AG04450 (cell line): ENCODE results near the gene PRX. TPM values are rescaled to one million over a fixed set of nuclear protein-coding genes. Genes with fewer than 3 reads are reported as not detected.

Source experiments
- CTCF ChIA-PET: fragments of 300-600, 350-600 bp; formaldehyde crosslinking; extraction: SDS; loops from one replicate; lab custom pipeline; 2022; ENCODE audit warnings: antibody characterized with exemption, inconsistent platforms; lab: Charles Lee
- POLR2A ChIA-PET: fragments of 350-600 bp; formaldehyde crosslinking; extraction: SDS; loops from one replicate; lab custom pipeline; 2021; ENCODE audit warnings: antibody characterized with exemption, inconsistent platforms; lab: Yijun Ruan, JAX
- DNase-seq: peaks from one replicate; pipeline ENCODE4 v3.0.0-alpha.2; 2011; ENCODE audit warnings: low read depth, low spot score
- H3K27ac ChIP-seq: one replicate; pipeline ENCODE4 v1.5.1; 2012; ENCODE audit warnings: low read depth, low read length, control low read depth
- H3K27me3 ChIP-seq: one replicate; pipeline ENCODE4 v1.6.0; 2012; ENCODE audit warnings: low read length; ENCODE audit not compliant: control insufficient read depth, insufficient read depth
- H3K4me3 ChIP-seq: 2 replicates; pipeline ENCODE4 v1.5.1; 2011; ENCODE audit warnings: mild to moderate bottlenecking, low read depth, low read length, control low read depth
- H3K9me3 ChIP-seq: 2 replicates; pipeline ENCODE4 v1.5.1; 2012; ENCODE audit warnings: low read length; ENCODE audit not compliant: control insufficient read depth, insufficient read depth
- CTCF ChIP-seq: IDR thresholded peaks from 2 replicates; pipeline ENCODE4 v1.5.1; 2011; ENCODE audit warnings: low read depth, low read length, control low read depth, inconsistent platforms
- polyA plus RNA-seq: library from polyadenylated mRNA; depleted of rRNA; stranded (reverse); fragments of >200 nt; gene quantifications from 2 replicates; pipeline ENCODE4 v1.2.3, GENCODE V29; 2011

Gene PRX
- polyA plus RNA-seq, 1 experiment: 1.8 TPM

- no peak for DNase-seq
- peaks cover 3% of the 10 kb centered on the region; the same call in 1 of the 2 replicates for H3K9me3 ChIP-seq
- TF ChIP-seq CTCF: no peak
- CTCF ChIA-PET: interaction anchor here (1.2 to 2.2 kb wide), 2 partner anchors 102 to 114 kb away, joined by 4 to 8 read pairs; no protein-coding TSS in a partner anchor
- H3K27ac ChIP-seq: no peak overlapping the region
- no peak overlapping the region for H3K4me3 ChIP-seq
- POLR2A ChIA-PET: no interaction called here
- no peaks in the 10 kb centered on the region for H3K27me3 ChIP-seq
Measured at GRCh38 chr19:40419066-40419612, 6.0 kb upstream of the PRX start.

GRCh38 chr19:40418040-40418439, 4.9 kb upstream of the PRX start:
- DNase-seq: no peak
- Histone ChIP-seq H3K27ac (no peak overlapping the region), H3K4me3 (no peak overlapping the region), H3K9me3 (peaks cover 3% of the 10 kb centered on the region; the same call in 1 of the 2 replicates), H3K27me3 (no peaks in the 10 kb centered on the region)
- no peak for TF ChIP-seq CTCF
- POLR2A ChIA-PET: interaction anchor here (0.6 kb wide), 1 partner anchor 125 kb away, joined by 3 read pairs; no protein-coding TSS in a partner anchor
- CTCF ChIA-PET: interaction anchor here (0.6 to 0.8 kb wide), 2 partner anchors 21 to 113 kb away, joined by 3 read pairs; no protein-coding TSS in a partner anchor

- no peak for TF ChIP-seq CTCF
- peaks cover 3% of the 10 kb centered on the region; the same call in 1 of the 2 replicates for H3K9me3 ChIP-seq
- no peaks in the 10 kb centered on the region for H3K27me3 ChIP-seq
- H3K27ac ChIP-seq: no peak overlapping the region
- ChIA-PET POLR2A (interaction anchor here (0.6 to 0.8 kb wide), 2 partner anchors 8 to 124 kb away, joined by 3 to 6 read pairs; partner anchors contain the start of gene SERTAD1), CTCF (interaction anchor here (0.6 to 0.8 kb wide), 2 partner anchors 21 to 112 kb away, joined by 3 read pairs; no protein-coding TSS in a partner anchor)
- no peak for DNase-seq
- no peak overlapping the region for H3K4me3 ChIP-seq
Measured at GRCh38 chr19:40417643-40417981, 4.4 kb upstream of the PRX start.

- ChIA-PET CTCF (interaction anchor here (0.6 to 1.0 kb wide), 3 partner anchors 20 to 185 kb away, joined by 3 to 4 read pairs (median 3); no protein-coding TSS in a partner anchor), POLR2A (interaction anchor here (0.6 to 1.4 kb wide), 3 partner anchors 9 to 124 kb away, joined by 3 to 6 read pairs (median 4); partner anchors contain the start of gene SERTAD1)
- no peak for TF ChIP-seq CTCF
- no peak overlapping the region for H3K27ac ChIP-seq
- no peaks in the 10 kb centered on the region for H3K27me3 ChIP-seq
- H3K9me3 ChIP-seq: peaks cover 3% of the 10 kb centered on the region; the same call in 1 of the 2 replicates
- no peak for DNase-seq
- no peak overlapping the region for H3K4me3 ChIP-seq
Measured at GRCh38 chr19:40416918-40417642, 3.9 kb upstream of the PRX start.

- ChIA-PET CTCF (interaction anchor here (1.0 kb wide), 1 partner anchor 186 kb away, joined by 4 read pairs; no protein-coding TSS in a partner anchor), POLR2A (interaction anchor here (1.4 kb wide), 1 partner anchor 10 kb away, joined by 4 read pairs; the partner anchor contains the start of gene SERTAD1)
- Histone ChIP-seq H3K9me3 (peaks cover 2% of the 10 kb centered on the region; the same call in 1 of the 2 replicates), H3K4me3 (no peak overlapping the region), H3K27me3 (no peaks in the 10 kb centered on the region), H3K27ac (no peak overlapping the region)
- no peak for DNase-seq
- TF ChIP-seq CTCF: no peak
Measured at GRCh38 chr19:40415768-40416167, 2.6 kb upstream of the PRX start.
